ENCODE measurements around the gene VSTM4.

The VSTM4 gene

GRCh38 chr10:49141541-49142332 is 26.4 kb upstream of the VSTM4 start:
- no peak overlapping the region for H3K56ac ChIP-seq (ENCODE audit: low read length)
- H4K5ac ChIP-seq (ENCODE audit: low read length): no peak overlapping the region
- no peak overlapping the region for H3K23ac ChIP-seq (ENCODE audit: low read length)
- no peak overlapping the region for H3K9ac ChIP-seq (ENCODE audit: low read length)
- no peaks in the 10 kb centered on the region for H3K79me1 ChIP-seq (ENCODE audit: low read length)
- H2AK5ac ChIP-seq (ENCODE audit: low read length): no peak overlapping the region
- H2BK120ac ChIP-seq (ENCODE audit: low read depth, low read length): no peak overlapping the region
- H3K18ac ChIP-seq (ENCODE audit: low read length): no peak overlapping the region
- DNase-seq: no peak
- H3K36me3 ChIP-seq (ENCODE audit: control insufficient read depth, insufficient read depth, low read length): no peaks in the 10 kb centered on the region
- no CpG with 5 or more reads among the region's 5 CpGs for WGBS (ENCODE audit: extremely low coverage, insufficient coverage, low lambda C conversion rate)
- H2BK5ac ChIP-seq (ENCODE audit: low read length): no peak overlapping the region
- H3K4me3 ChIP-seq (ENCODE audit: low read length): no peak overlapping the region
- H3K27me3 ChIP-seq (ENCODE audit: insufficient read depth, low read length, poor library complexity): no peaks in the 10 kb centered on the region
- H3K4me2 ChIP-seq (ENCODE audit: low read length): no peak overlapping the region
- H3K4ac ChIP-seq (ENCODE audit: low read depth, low read length): no peak overlapping the region
- H2BK15ac ChIP-seq (replicated peaks; ENCODE audit: low read depth): no peak overlapping the region
- no peak overlapping the region for H3K27ac ChIP-seq (ENCODE audit: low read depth, low read length)
- H4K8ac ChIP-seq (ENCODE audit: low read depth, low read length): no peak overlapping the region
- H3K4me1 ChIP-seq (ENCODE audit: control insufficient read depth, low read depth, low read length): peaks cover 4% of the 10 kb centered on the region
- no peaks in the 10 kb centered on the region for H3K79me2 ChIP-seq (ENCODE audit: control insufficient read depth, insufficient read depth, low read length)

- no peak overlapping the region for H2BK5ac ChIP-seq (ENCODE audit: low read length)
- no peaks in the 10 kb centered on the region for H3K79me1 ChIP-seq (ENCODE audit: low read length)
- H3K4me2 ChIP-seq (ENCODE audit: low read length): no peak overlapping the region
- DNase-seq: no peak
- H4K8ac ChIP-seq (ENCODE audit: low read depth, low read length): no peak overlapping the region
- H3K79me2 ChIP-seq (ENCODE audit: control insufficient read depth, insufficient read depth, low read length): no peaks in the 10 kb centered on the region
- no peak overlapping the region for H2AK5ac ChIP-seq (ENCODE audit: low read length)
- no peak overlapping the region for H3K9ac ChIP-seq (ENCODE audit: low read length)
- no CpG with 5 or more reads among the region's 5 CpGs for WGBS (ENCODE audit: extremely low coverage, insufficient coverage, low lambda C conversion rate)
- no peaks in the 10 kb centered on the region for H3K27me3 ChIP-seq (ENCODE audit: insufficient read depth, low read length, poor library complexity)
- H3K56ac ChIP-seq (ENCODE audit: low read length): no peak overlapping the region
- no peaks in the 10 kb centered on the region for H3K36me3 ChIP-seq (ENCODE audit: control insufficient read depth, insufficient read depth, low read length)
- no peak overlapping the region for H3K18ac ChIP-seq (ENCODE audit: low read length)
- no peak overlapping the region for H2BK15ac ChIP-seq (replicated peaks; ENCODE audit: low read depth)
- no peak overlapping the region for H3K4me3 ChIP-seq (ENCODE audit: low read length)
- H2BK120ac ChIP-seq (ENCODE audit: low read depth, low read length): no peak overlapping the region
- H4K5ac ChIP-seq (ENCODE audit: low read length): no peak overlapping the region
- H3K4me1 ChIP-seq (ENCODE audit: control insufficient read depth, low read depth, low read length): peaks cover 4% of the 10 kb centered on the region
- H3K23ac ChIP-seq (ENCODE audit: low read length): no peak overlapping the region
- H3K27ac ChIP-seq (ENCODE audit: low read depth, low read length): no peak overlapping the region
- no peak overlapping the region for H3K4ac ChIP-seq (ENCODE audit: low read depth, low read length)
Measured at GRCh38 chr10:49140304-49141177, 25.2 kb upstream of the VSTM4 start.

GRCh38 chr10:49139846-49140195 is 24.5 kb upstream of the VSTM4 start:
- no peak for DNase-seq
- WGBS (ENCODE audit: extremely low coverage, insufficient coverage, low lambda C conversion rate): no CpG with 5 or more reads among the region's 4 CpGs

GRCh38 chr10:49139028-49139845 is 23.9 kb upstream of the VSTM4 start:
- Histone ChIP-seq H3K4ac (ENCODE audit: low read depth, low read length) (no peak overlapping the region), H3K79me2 (ENCODE audit: control insufficient read depth, insufficient read depth, low read length) (no peaks in the 10 kb centered on the region), H4K5ac (ENCODE audit: low read length) (no peak overlapping the region), H3K4me1 (ENCODE audit: control insufficient read depth, low read depth, low read length) (peaks cover 4% of the 10 kb centered on the region), H3K79me1 (ENCODE audit: low read length) (no peaks in the 10 kb centered on the region), H4K8ac (ENCODE audit: low read depth, low read length) (no peak overlapping the region), H2BK5ac (ENCODE audit: low read length) (no peak overlapping the region), H3K4me3 (ENCODE audit: low read length) (no peak overlapping the region), H3K18ac (ENCODE audit: low read length) (no peak overlapping the region), H3K27ac (ENCODE audit: low read depth, low read length) (no peak overlapping the region), H3K9ac (ENCODE audit: low read length) (no peak overlapping the region), H3K27me3 (ENCODE audit: insufficient read depth, low read length, poor library complexity) (no peaks in the 10 kb centered on the region), H3K23ac (ENCODE audit: low read length) (no peak overlapping the region), H3K4me2 (ENCODE audit: low read length) (no peak overlapping the region), H2BK120ac (ENCODE audit: low read depth, low read length) (no peak overlapping the region), H2AK5ac (ENCODE audit: low read length) (no peak overlapping the region), H3K56ac (ENCODE audit: low read length) (no peak overlapping the region), H2BK15ac (replicated peaks; ENCODE audit: low read depth) (no peak overlapping the region), H3K36me3 (ENCODE audit: control insufficient read depth, insufficient read depth, low read length) (no peaks in the 10 kb centered on the region)
- DNase-seq: no peak
- no CpG with 5 or more reads among the region's 8 CpGs for WGBS (ENCODE audit: extremely low coverage, insufficient coverage, low lambda C conversion rate)

More at GRCh38 chr10:49139846-49140195, 24.5 kb upstream of the VSTM4 start:
- Histone ChIP-seq H3K56ac (ENCODE audit: low read length) (no peak overlapping the region), H3K18ac (ENCODE audit: low read length) (no peak overlapping the region), H4K8ac (ENCODE audit: low read depth, low read length) (no peak overlapping the region), H3K23ac (ENCODE audit: low read length) (no peak overlapping the region), H4K5ac (ENCODE audit: low read length) (no peak overlapping the region), H2BK5ac (ENCODE audit: low read length) (no peak overlapping the region), H2AK5ac (ENCODE audit: low read length) (no peak overlapping the region), H3K27me3 (ENCODE audit: insufficient read depth, low read length, poor library complexity) (no peaks in the 10 kb centered on the region), H2BK15ac (replicated peaks; ENCODE audit: low read depth) (no peak overlapping the region), H3K4me1 (ENCODE audit: control insufficient read depth, low read depth, low read length) (peaks cover 4% of the 10 kb centered on the region), H3K79me2 (ENCODE audit: control insufficient read depth, insufficient read depth, low read length) (no peaks in the 10 kb centered on the region), H3K4me3 (ENCODE audit: low read length) (no peak overlapping the region), H3K4me2 (ENCODE audit: low read length) (no peak overlapping the region), H3K9ac (ENCODE audit: low read length) (no peak overlapping the region), H2BK120ac (ENCODE audit: low read depth, low read length) (no peak overlapping the region), H3K27ac (ENCODE audit: low read depth, low read length) (no peak overlapping the region), H3K36me3 (ENCODE audit: control insufficient read depth, insufficient read depth, low read length) (no peaks in the 10 kb centered on the region), H3K4ac (ENCODE audit: low read depth, low read length) (no peak overlapping the region), H3K79me1 (ENCODE audit: low read length) (no peaks in the 10 kb centered on the region)

GRCh38 chr10:49138361-49138891 is 23.1 kb upstream of the VSTM4 start:
- Histone ChIP-seq H2AK5ac (ENCODE audit: low read length) (no peak overlapping the region), H3K18ac (ENCODE audit: low read length) (no peak overlapping the region), H3K79me1 (ENCODE audit: low read length) (no peaks in the 10 kb centered on the region), H3K4me2 (ENCODE audit: low read length) (no peak overlapping the region), H4K5ac (ENCODE audit: low read length) (no peak overlapping the region), H3K79me2 (ENCODE audit: control insufficient read depth, insufficient read depth, low read length) (no peaks in the 10 kb centered on the region), H2BK5ac (ENCODE audit: low read length) (no peak overlapping the region), H3K27ac (ENCODE audit: low read depth, low read length) (no peak overlapping the region), H3K4me1 (ENCODE audit: control insufficient read depth, low read depth, low read length) (peaks cover 2% of the 10 kb centered on the region), H3K36me3 (ENCODE audit: control insufficient read depth, insufficient read depth, low read length) (no peaks in the 10 kb centered on the region), H4K8ac (ENCODE audit: low read depth, low read length) (no peak overlapping the region), H3K9ac (ENCODE audit: low read length) (no peak overlapping the region), H3K23ac (ENCODE audit: low read length) (no peak overlapping the region), H2BK15ac (replicated peaks; ENCODE audit: low read depth) (no peak overlapping the region), H3K4me3 (ENCODE audit: low read length) (no peak overlapping the region), H3K56ac (ENCODE audit: low read length) (no peak overlapping the region), H3K4ac (ENCODE audit: low read depth, low read length) (no peak overlapping the region), H3K27me3 (ENCODE audit: insufficient read depth, low read length, poor library complexity) (no peaks in the 10 kb centered on the region), H2BK120ac (ENCODE audit: low read depth, low read length) (no peak overlapping the region)
- no peak for DNase-seq
- no CpG with 5 or more reads among the region's 7 CpGs for WGBS (ENCODE audit: extremely low coverage, insufficient coverage, low lambda C conversion rate)

Data from mesendoderm (in vitro differentiated cells).